ENCODE measurements around the gene TIMM44. TPM values are rescaled to one million over a fixed set of nuclear protein-coding genes. Genes with fewer than 3 reads are reported as not detected.
"Not testable (repeated sequence)": the region's sequence is repeated elsewhere in the genome, so short reads cannot be mapped to it uniquely, and the experiment has no call there.

The TIMM44 gene
- total RNA-seq, 2 donors from 2014 or later = 47.3 to 83.4 TPM

GRCh38 chr19:7898967-7899366, 44.5 kb downstream of the TIMM44 start:
- Histone ChIP-seq H3K4me3 (no peak overlapping the region), H3K9me3 (no peaks in the 10 kb centered on the region), H3K27ac (no peak overlapping the region), H3K36me3 (no peaks in the 10 kb centered on the region), H3K27me3 (replicated peaks; ENCODE audit: insufficient read depth) (no peaks in the 10 kb centered on the region), H3K4me1 (replicated peaks) (peaks cover 13% of the 10 kb centered on the region)
- 94% methylated on average over 16 of the region's 16 CpGs for WGBS
- intact Hi-C loops (cut with DNase I) = no loop called here
- TF ChIP-seq POLR2A (IDR thresholded peaks at IDR 0.05) = no peak
- TF ChIP-seq POLR2AphosphoS5 (IDR thresholded peaks at IDR 0.05) = no peak
- no peak for TF ChIP-seq CTCF (IDR thresholded peaks at IDR 0.05)
- DNase-seq (ENCODE audit: low spot score) = no peak

- Histone ChIP-seq H3K9me3 (no peaks in the 10 kb centered on the region), H3K4me3 (no peak overlapping the region), H3K36me3 (no peaks in the 10 kb centered on the region), H3K27me3 (replicated peaks; ENCODE audit: insufficient read depth) (no peaks in the 10 kb centered on the region), H3K4me1 (replicated peaks) (peaks cover 10% of the 10 kb centered on the region), H3K27ac (no peak overlapping the region)
- TF ChIP-seq POLR2AphosphoS5 (IDR thresholded peaks at IDR 0.05) (no peak), CTCF (IDR thresholded peaks at IDR 0.05) (no peak), POLR2A (IDR thresholded peaks at IDR 0.05) (no peak)
- intact Hi-C loops (cut with DNase I) = no loop called here
- DNase-seq (ENCODE audit: low spot score) = no peak
- 87% methylated on average over 11 of the region's 11 CpGs for WGBS
These were observed 46.2 kb downstream of the TIMM44 start for GRCh38 chr19:7897292-7897691.

GRCh38 chr19:7895565-7895964, 47.9 kb downstream of the TIMM44 start:
- peak overlapping the region in 1 of 2 donors; percentile 42 for H3K27ac ChIP-seq

GRCh38 chr19:7894612-7895309, 48.7 kb downstream of the TIMM44 start:
- peak overlapping the region; percentile 42 to 56 for H3K27ac ChIP-seq
- no peaks in the 10 kb centered on the region for H3K27me3 ChIP-seq (replicated peaks; ENCODE audit: insufficient read depth)
- peak; percentile 60 for DNase-seq (ENCODE audit: low spot score)
- H3K4me3 ChIP-seq = no peak overlapping the region
- intact Hi-C loops (cut with DNase I) = no loop called here
- peak in 2 of 4 experiments; percentile 20 to 21 for TF ChIP-seq CTCF (IDR thresholded peaks at IDR 0.05)
- no peak for TF ChIP-seq POLR2A (IDR thresholded peaks at IDR 0.05)
- H3K9me3 ChIP-seq = no peaks in the 10 kb centered on the region
- peaks cover 10% of the 10 kb centered on the region for H3K4me1 ChIP-seq (replicated peaks)
- no peaks in the 10 kb centered on the region for H3K36me3 ChIP-seq
- 28% methylated on average over 18 of the region's 18 CpGs for WGBS

More at GRCh38 chr19:7895565-7895964, 47.9 kb downstream of the TIMM44 start:
- WGBS = 84% methylated on average over 13 of the region's 13 CpGs
- Histone ChIP-seq H3K4me3 (no peak overlapping the region), H3K36me3 (no peaks in the 10 kb centered on the region), H3K27me3 (replicated peaks; ENCODE audit: insufficient read depth) (no peaks in the 10 kb centered on the region), H3K9me3 (no peaks in the 10 kb centered on the region), H3K4me1 (replicated peaks) (peaks cover 10% of the 10 kb centered on the region)
- TF ChIP-seq POLR2AphosphoS5 (IDR thresholded peaks at IDR 0.05) = no peak
- no peak for TF ChIP-seq POLR2A (IDR thresholded peaks at IDR 0.05)
- no peak for TF ChIP-seq CTCF (IDR thresholded peaks at IDR 0.05)
- intact Hi-C loops (cut with DNase I) = no loop called here
- no peak for DNase-seq (ENCODE audit: low spot score)

GRCh38 chr19:7893362-7894101, 49.9 kb downstream of the TIMM44 start:
- intact Hi-C loops (cut with DNase I); H3K27me3 ChIP-seq (replicated peaks; ENCODE audit: insufficient read depth); DNase-seq (ENCODE audit: low spot score); H3K4me3 ChIP-seq; H3K27ac ChIP-seq; H3K36me3 ChIP-seq; H3K9me3 ChIP-seq: not testable (repeated sequence)
- peaks cover 10% of the 10 kb centered on the region for H3K4me1 ChIP-seq (replicated peaks)
- 82% methylated on average over 18 of the region's 18 CpGs for WGBS
